Right renal pelvis (tissue), 4 donors: ENCODE data around the gene PRDM15. TPM values are rescaled to one million over a fixed set of nuclear protein-coding genes. Genes with fewer than 3 reads are reported as not detected.

Experiments
- DNase-seq, 4 donors: peaks; one replicate each; pipeline ENCODE4 v3.0.0-alpha.2; 2013; ENCODE audit warnings: low read depth in 4 of 4, low spot score in 3 of 4, missing footprints in 1 of 4
- polyA plus RNA-seq, 4 donors: library from polyadenylated mRNA; unstranded; fragments of 120-200 nt; gene quantifications; one replicate each; pipeline ENCODE4 v1.2.1, GENCODE V29; 2013; ENCODE audit not compliant: insufficient read length in 4 of 4

Gene PRDM15
- polyA plus RNA-seq: 1 to 10 TPM; 5.6 to 6.4 (median 6.2) TPM

GRCh38 chr21:41879190-41879998 is at the start of gene PRDM15:
TSS of gene PRDM15 (minus strand) at chr21:41879344. CDS start at chr21:41860363, 18,981 bp downstream.
- peak; percentile 38 to 67 (median 62) for DNase-seq

- no peak for DNase-seq
These were observed 49.6 kb upstream of the PRDM15 start for GRCh38 chr21:41928621-41929220.

- no peak for DNase-seq
These were observed 48.7 kb upstream of the PRDM15 start for GRCh38 chr21:41927727-41928409.

DNA sequence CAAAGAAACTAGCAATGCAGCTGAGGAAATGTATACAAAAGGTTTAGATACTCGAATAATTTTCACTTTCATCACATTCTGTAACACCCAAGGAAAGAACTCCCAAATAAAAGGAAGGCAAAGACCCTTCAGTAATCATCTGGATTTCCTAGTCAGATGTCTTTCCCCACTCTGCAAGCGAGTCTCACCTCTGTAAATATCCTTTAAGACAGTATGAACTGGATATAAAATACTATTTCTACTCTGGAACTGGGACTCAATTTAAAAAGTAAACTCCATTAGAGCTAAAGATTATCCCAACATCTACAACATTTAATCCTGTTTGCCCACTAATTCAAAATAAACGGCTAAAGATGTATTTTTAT is 47.6 kb upstream of the PRDM15 start:
- DNase-seq: no peak

DNA sequence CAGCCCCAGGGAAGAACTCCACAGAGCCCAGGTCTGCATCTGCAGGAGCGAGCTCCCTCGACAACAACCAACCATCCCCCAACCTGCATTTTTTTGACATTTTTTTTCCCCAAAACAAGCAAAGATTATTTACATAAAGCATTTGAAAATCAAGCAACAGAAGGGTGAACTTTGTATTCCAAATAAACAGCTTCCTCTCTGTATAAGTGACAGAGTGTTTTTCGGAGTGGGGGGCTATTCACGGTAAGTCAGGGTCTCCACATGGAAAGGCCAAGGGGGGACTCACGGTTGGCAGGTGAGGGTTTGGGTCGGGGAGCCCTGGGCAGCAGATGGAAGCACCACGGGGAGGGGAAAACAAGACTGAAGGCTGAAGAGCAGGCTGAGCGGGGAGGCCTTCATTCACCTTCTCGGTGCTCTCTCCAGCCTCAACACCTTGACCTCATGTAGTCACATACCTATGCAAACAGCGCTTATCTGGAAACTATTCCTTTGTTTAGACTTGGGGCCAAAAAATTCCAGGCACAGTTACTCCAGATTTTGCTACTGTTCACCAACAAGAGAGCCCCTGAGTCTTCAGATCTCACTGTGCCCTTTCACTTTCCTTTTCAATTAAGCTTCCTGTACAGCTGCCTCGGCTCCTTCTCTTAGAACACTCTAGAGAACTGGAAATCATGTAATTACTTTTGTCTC is 47.1 kb upstream of the PRDM15 start:
- DNase-seq: peak in 2 of 4 donors; percentile 22 to 38

GRCh38 chr21:41925767-41926116 is 46.6 kb upstream of the PRDM15 start:
- no peak for DNase-seq

DNA sequence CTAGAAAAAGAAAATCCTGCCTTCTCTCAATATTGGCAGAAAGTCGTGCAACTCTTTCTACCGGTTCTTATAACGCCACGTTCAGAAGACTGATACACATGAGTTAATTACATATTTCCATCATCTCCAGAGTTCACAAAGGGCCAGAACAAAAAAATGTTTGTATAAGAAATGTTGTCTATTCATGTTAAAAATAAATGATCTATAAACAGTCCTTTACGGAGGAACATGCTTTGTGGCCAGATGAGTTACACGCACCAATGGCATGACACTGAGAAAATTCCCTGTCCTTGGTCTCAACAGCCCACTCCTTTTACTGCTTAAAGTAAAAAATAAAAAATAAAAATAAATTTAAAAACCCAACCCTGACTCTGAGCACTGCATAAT is 45.2 kb upstream of the PRDM15 start:
- no peak for DNase-seq

GRCh38 chr21:41923631-41924367 is 44.7 kb upstream of the PRDM15 start:
- DNase-seq: no peak

DNA sequence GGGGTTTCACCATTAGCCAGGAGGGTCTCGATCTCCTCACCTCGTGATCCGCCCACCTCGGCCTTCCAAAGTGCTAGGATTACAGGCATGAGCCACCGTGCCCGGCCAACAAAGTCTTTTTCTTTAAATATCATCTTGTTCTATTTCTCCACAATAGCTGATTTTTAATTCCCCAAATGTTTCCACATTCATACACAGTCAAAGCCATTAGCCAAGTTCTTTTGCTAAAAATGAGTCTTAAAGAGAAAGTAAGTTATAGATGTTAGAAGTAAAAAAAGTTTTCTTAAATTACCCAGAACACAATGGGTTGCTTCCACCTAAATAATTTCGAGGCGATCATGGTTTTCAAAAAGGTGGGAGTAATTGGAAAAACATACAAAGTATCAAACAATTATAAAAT is 44.0 kb upstream of the PRDM15 start:
- DNase-seq: no peak

DNA sequence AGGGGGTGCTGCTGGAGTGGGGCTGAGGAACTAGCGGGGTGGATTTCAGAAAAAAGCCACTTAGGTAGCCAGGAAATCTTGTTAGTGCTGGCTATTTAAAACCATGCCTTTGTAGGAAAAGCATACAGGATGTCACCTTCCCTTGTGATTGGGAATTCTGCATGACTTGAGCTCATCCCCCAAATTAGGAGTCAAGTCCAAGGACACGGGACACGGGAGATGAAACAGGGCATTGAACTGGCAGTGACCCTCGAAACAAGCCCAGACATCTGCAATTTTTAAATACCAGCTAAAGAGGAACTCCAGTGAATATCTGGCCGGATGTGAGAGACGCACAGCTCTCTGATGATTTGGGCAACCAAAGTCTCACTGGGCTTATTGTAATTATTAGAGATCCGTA is 41.9 kb upstream of the PRDM15 start:
- no peak for DNase-seq

GRCh38 chr21:41920476-41920875 is 41.3 kb upstream of the PRDM15 start:
- DNase-seq: no peak

DNA sequence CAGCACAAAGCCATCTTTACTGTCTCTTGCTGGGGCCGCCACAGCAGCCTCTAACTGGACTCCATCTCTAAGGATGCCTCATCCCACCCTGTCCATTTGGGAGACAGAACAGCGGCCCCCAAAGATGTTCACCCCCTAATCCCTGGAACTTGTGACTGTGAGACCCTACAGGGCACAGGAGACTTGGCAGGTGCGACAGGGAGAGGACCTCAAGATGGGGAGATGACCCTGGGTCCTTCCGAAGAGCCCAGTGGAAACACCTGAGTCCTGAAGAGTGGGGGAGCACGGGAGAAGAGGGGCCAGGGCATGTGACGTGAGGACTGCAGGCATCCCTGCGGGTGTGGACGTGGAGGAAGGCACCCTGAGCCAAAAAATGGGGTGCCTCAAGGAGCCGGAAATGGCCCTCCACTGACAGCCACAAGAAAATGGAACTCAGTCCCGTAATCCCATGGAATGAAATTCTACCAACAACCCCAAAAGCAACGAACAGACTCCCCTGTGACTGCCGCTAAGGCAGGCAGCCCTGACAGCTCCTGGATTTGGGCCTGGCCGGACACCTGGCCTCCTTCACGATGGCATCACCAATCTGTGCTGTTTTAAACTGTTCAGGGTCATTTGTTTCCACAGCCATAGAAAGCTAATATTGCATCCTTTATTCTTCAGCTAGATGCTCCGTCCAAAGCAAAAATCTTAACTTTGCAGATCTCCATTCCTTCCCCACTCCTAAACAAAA is 40.7 kb upstream of the PRDM15 start:
- no peak for DNase-seq

- DNase-seq: no peak
These were observed 39.6 kb upstream of the PRDM15 start for GRCh38 chr21:41918561-41919358.

DNA sequence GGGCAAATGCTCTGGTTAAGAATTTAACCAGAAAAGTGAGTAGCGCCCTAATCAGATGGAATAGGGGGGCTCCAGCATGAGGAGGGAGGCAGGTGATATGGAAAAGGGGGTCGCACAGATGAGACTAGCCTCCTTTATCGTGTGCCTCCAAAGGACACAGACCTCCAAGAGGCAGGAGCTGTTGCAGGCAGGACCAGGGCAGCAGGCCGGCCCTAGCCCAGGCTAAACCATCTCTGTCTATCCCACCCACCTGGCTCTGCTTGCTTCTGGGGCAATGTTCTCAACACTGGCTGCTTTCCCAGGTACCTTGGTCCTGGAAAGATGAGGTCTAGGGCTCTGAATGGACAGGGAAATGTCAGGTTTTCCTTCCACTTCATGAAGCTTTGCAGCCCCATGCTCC is 38.4 kb upstream of the PRDM15 start:
- DNase-seq: no peak

- DNase-seq: no peak
These were observed 37.8 kb upstream of the PRDM15 start for GRCh38 chr21:41916888-41917433.

- DNase-seq: no peak
These were observed 35.8 kb upstream of the PRDM15 start for GRCh38 chr21:41914965-41915364.

GRCh38 chr21:41914358-41914757 is 35.2 kb upstream of the PRDM15 start:
- no peak for DNase-seq

DNA sequence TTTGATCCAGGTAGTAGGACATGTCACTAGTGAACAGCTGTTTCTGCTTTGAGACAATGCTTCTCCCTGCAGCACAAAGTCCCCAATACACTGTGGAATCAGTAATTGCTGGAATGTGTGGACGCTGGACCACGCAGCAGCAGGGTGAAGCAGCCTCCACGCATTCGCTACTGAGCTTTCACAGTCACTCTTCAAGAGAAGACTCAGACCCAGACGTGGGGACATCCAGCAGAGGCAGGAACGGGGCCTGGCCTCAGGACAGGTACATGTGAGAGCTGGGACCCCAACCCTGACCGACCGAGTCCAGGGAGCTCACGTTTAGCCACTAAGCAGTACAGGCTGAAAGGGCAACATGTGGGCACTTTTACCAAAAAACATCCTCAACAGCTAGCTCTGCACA is 34.1 kb upstream of the PRDM15 start:
- DNase-seq: no peak

- DNase-seq: no peak
These were observed 29.7 kb upstream of the PRDM15 start for GRCh38 chr21:41908829-41909228.
